Stimulated activated CD4-positive, alpha-beta T cell treated with anti-CD3 and anti-CD28 coated beads, TNF-alpha, amount 100 ng/mL, for 1 hour (primary cell): ENCODE data around the gene FUOM.
"Not testable (repeated sequence)": the region's sequence is repeated elsewhere in the genome, so short reads cannot be mapped to it uniquely, and the experiment has no call there.

Experiments used
- DNase-seq, 3 donors: peaks; one replicate each; pipeline ENCODE4 v3.0.0-alpha.2; 2020; ENCODE audit warnings: low read depth in 3 of 3, low spot score in 1 of 3

Gene FUOM

GRCh38 chr10:133335246-133336117, 22.3 kb downstream of the FUOM start:
- peak; percentile 45 to 58 (median 51) for DNase-seq

- DNase-seq = no peak
Measured at GRCh38 chr10:133334503-133335245, 23.1 kb downstream of the FUOM start.

DNA sequence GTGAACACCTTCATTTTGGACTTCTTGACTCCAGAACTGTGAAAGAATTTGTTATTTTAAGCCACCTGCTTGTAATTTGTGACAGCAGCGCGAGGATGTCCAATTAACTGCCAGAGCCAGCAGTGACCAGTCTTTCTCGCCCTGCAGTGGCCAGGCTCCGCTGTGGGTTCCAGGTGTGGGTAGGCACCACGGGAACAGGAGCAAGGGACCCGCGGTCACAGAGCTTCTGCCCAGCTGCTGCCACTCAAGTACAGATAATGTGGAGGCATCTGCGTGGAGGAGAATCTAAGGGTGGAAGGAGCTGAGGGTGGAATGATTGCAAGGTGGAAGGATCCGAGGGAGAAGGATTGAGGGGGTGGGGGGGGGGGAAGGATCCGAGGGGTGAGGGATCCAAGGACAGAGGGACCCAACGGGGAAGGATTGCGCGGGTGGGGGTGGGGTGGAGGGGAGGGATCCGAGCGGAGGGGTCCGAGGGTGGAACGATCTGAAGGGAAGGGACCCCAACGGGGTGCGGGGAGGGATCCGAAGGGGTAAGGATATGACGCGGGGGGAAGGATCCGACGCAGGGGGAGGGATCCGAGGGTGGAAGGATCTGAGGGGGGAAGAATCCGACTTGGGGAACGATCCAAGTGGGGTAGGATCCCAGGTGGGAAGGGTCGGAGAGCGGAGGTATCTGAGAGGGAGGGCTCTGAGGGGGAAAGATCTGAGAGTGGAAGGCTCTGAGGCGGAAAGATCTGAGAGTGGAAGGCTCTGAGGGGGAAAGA, 24.7 kb downstream of the FUOM start:
- DNase-seq = no peak

DNA sequence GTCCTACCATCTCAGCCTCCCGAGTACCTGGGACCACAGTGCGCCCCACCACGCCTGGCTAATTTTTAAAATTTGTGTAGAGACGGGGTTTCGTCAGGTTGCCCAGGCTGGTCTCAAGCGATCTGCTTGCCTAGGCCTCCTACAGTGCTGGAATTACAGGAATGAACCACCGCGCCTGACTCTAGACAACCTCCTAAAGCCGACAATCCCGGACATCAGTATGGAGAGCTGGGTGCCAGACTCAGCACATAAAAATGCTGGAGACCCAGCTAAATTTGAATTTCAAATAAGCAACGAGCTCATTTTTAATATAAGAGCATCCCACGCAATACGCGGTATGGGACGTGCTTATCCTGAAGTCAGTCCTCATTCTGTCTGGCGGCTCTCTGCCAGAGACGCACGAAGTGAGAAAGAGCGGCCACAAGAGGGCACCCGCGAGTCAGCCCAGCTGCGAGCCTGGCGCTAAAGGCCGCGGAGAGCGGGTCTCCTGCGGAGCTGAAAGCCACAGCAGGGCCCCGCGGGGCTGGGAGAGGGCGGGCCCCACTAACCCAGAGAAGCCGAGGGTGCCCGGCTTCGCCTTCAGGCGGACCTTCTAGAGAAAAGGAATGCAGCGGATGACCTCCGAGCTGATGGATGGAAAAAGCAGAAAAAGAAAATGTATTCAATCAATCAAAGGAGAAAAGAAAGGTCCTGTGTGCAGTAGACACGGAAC, 28.2 kb downstream of the FUOM start:
- peak; percentile 58 to 87 (median 80) for DNase-seq

DNA sequence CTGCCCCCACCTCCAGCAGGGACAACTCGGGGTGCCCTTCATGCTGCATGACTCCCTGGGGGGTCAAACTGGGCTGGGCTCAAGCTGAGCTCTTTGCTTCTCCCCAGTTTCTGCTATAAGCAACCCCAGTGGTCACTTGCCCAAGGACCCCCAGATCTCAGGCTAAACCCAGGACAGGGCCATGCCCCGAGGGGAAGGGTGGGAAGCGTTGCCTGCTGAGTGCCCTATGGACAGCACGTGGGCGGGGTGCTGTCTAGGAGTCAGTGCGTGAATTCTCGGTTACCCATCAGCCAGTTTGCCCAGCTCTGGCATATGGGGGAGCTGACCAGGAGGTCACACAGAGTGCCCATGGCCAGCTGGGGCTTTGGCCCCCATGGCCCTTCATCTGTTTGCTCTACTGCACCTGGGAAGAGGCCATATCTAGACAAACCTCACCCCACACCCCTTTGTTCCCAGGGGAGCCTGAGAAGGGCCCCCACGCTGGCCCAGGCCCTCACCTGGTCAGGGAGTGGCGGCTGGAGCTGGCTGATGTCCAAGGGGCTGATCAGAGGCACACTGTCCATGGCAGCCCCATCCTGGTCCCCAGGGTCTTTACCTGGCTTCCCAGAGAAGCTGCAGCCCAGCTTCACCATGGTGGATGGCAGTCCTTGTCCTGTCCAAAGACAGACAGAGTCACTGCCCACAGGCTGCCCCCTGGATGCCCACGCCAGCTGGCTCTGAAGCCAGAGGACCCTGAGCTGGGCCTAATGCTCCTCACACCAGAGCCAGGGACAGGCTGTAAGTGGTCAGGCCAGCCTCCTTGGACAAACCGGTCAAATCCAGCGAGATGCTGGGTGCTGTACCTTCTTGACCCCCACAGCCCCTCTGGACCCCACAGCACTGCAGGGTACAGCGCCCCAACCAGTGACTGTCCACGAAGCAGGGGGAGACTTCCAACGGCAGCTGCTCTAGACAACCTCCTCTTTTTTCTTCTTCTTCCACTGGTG, 29.2 kb downstream of the FUOM start:
- DNase-seq = no peak

DNA sequence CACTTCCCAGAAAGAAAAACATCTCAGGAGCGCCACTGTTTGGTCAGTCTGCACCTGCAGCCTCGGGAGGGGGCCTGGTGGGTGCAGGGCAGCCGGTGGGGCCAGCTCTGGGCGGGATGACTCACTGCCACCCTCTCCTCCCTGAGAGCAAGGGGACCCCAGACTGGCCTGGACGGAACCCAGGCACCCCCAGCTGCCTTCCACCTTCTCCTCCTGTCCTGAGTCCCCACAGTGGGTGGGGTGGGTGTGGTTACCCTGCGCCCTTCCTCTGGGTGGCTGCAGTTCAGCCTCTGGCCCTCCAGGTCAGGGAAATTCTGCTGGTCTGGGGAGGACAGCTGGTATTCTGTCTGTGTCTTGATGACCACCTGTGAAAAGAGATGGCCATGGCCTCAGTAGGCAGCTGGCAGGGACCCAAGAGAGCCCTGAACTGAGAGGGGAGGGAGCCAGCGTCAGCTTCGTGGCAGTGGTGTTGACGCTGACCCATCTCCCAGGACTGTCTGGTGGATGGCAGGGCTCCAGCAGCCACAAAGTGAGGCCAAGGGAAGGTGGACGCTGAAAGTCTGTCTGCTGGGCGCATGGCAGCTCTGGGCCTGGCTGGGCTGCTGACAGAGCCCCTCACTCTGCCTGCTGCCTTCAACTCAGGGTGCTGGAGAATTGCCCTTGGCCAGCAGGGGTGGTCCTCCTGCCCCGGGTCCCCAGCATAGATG, 30.0 kb downstream of the FUOM start:
- no peak for DNase-seq

DNA sequence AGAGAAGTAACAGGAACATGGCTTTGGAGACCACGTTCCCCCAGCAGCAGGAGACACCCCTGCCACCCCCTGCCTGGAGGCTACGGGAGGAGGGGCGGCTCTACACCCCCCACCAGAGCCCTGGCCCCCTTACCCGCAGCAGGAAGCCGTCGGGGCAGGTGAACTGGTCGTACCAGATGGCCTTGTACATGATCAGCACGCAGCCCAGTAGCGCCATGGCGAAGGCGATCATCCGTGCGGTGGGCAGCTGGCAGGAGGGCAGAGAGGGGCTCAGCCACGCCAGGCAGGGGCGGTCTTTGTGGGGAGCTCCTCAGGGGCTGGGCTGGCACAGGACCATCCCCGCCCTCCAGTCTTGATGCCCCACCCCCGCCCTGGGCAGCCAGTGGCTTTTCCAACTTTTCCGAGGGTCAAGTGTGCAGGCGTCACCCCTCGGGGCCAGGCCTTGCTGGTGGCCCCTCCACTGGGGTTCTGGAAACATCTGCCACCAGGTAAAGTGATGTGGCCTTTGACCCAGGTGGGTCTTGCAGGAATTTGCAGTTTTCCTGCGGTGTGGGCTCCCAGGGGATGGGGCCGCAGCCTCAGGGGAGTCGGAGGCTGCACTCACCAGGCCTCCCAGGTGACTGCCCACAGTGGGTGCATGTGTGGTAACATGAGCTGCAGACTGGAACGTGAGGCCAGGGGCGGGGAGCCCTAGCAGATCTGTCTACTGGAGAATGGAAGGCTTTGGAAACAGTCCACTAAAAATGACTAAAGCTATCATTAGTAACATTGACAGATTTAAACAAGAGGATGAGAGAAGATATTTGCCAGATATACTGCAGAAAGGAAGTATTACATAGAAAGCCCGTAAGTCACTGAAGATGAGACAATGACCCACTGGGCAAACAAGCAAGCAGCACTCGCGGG, 30.8 kb downstream of the FUOM start:
- no peak for DNase-seq

DNA sequence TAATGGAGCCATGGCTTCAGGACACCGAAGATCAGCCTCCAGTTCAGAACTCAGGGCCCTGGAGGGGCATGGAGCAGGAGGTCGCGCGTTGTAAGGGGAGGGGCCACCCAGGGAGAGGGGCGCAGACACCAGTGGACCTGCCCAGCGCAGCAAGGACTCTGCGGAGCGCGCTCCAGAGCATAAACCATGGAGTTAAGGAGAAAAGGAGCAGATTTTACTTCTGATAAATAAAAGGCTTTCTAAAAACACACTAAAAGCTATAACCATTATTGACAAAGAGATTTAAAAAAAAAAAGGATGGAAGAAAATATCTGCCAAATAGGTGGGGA, 31.6 kb downstream of the FUOM start:
- no peak for DNase-seq

GRCh38 chr10:133325440-133326222, 32.2 kb downstream of the FUOM start:
- DNase-seq = no peak

DNA sequence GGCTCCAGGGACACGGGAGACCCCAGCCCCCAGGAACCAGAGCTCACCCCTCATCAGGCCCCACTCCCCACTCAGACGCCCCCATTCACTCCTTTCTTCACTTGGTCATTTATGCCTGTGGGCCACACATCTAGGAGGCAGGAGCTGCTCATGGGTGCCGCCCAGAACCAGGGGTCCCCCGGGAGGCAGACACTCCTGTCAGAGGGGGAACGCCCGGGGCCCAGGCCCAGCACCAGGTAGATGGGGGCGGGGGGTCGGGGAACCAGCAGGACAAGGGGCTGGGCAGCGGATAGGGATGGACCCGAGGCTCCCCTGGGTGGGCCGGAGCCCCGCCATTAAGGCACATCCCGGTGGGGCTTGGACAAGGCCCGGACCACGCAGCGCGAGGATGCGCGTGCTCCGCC, 33.0 kb downstream of the FUOM start:
- no peak for DNase-seq

- DNase-seq = peak in 1 of 3 donors; percentile 35
Measured at GRCh38 chr10:133324198-133324792, 33.5 kb downstream of the FUOM start.

DNA sequence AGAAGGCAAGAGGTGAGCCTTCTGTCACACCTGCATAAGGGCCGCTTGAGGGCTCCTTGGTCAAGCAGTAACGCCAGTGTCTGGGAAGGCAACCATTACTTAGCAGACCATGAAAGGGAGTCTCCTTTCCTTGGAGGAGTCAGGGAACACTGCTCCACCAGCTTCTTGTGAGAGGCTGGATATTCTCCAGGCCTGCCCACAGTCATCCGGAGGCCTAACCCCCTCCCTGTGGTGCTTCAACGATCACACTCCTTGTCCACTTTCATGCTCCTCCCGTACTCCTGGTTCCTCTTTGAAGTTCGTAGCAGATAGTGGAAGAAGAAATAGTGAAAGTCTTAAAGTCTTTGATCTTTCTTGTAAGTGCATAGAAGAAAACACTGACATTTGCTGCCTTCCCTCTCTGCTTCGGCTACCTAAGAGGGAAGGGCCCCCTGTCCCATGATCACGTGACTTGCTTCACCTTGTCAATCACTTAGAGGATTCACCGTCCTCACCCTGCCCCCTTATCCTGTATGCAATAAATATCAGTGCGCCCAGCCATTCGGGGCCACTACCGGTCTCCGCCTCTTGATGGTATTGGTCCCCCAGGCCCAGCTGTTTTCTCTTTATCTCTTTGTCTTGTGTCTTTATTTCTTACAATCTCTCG, 35.6 kb downstream of the FUOM start:
- not testable (repeated sequence) for DNase-seq

GRCh38 chr10:133320852-133321422, 36.9 kb downstream of the FUOM start:
- DNase-seq = not testable (repeated sequence)

- peak; percentile 35 to 59 (median 47) for DNase-seq
Measured at GRCh38 chr10:133318494-133319127, 39.2 kb downstream of the FUOM start.

DNA sequence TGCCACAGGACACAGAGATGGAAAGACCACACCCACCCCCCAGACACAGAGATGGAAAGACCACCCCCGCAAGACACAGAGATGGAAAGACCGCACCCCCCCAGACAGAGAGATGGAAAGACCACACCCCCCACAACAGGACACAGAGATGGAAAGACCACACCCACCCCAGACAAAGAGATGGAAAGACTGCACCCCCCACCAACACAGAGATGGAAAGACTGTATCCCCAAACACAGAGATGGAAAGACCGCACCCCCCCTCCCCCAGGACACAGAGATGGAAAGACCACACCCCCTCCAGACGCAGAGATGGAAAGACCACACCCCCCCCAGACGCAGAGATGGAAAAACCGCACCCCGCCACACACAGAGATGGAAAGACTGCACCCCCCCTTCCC, 41.1 kb downstream of the FUOM start:
- no peak for DNase-seq

- no peak for DNase-seq
Measured at GRCh38 chr10:133316266-133316665, 41.6 kb downstream of the FUOM start.
